Cardiac muscle cell (in vitro differentiated cells and primary cell): Measurements from ENCODE around the gene NUP107. TPM values are rescaled to one million over a fixed set of nuclear protein-coding genes. Genes with fewer than 3 reads are reported as not detected.

Experiments
- DNase-seq, 2 donors: peaks; one replicate each; pipeline versions ENCODE4 v3.0.0 to v3.0.0-alpha.2; 2010 to 2017; ENCODE audit warnings: low read depth in 1 of 2, low spot score in 1 of 2
- H3K27ac ChIP-seq: fragments of 200-600 bp; sonication (generic); 2 replicates; pipeline ENCODE4 v1.5.1; 2016
- H3K27me3 ChIP-seq: fragments of 200-600 bp; sonication (generic); 2 replicates; pipeline ENCODE4 v1.6.0; 2016; ENCODE audit warnings: control low read depth
- H3K36me3 ChIP-seq: fragments of 200-600 bp; sonication (generic); 2 replicates; pipeline ENCODE4 v1.5.1; 2016; ENCODE audit warnings: control low read depth
- H3K4me1 ChIP-seq: fragments of 200-600 bp; sonication (generic); 2 replicates; pipeline ENCODE4 v1.8.1; 2017; ENCODE audit warnings: low read depth, mild to moderate bottlenecking, mixed run types
- H3K4me3 ChIP-seq: fragments of 200-600 bp; sonication (generic); 2 replicates; pipeline ENCODE4 v1.5.1; 2016; ENCODE audit warnings: mild to moderate bottlenecking
- H3K9me3 ChIP-seq: fragments of 200-600 bp; sonication (generic); 2 replicates; pipeline ENCODE4 v1.5.1; 2017; ENCODE audit warnings: low read depth, mild to moderate bottlenecking, control low read depth
- CTCF ChIP-seq: IDR thresholded peaks from 2 replicates; pipeline ENCODE4 v1.5.1; 2012; ENCODE audit warnings: low read depth, mild to moderate bottlenecking, low read length
- polyA plus RNA-seq: library from polyadenylated mRNA; unstranded; fragments of >200 nt; fragmentation: Nextera tagmentation; extraction: Ambion mirVana; gene quantifications from 2 replicates; pipeline ENCODE4 v1.2.1, GENCODE V29; 2016
- total RNA-seq: library from RNA; depleted of rRNA; stranded (reverse); fragments of >200 nt; gene quantifications from 2 replicates; pipeline ENCODE4 v1.2.3, GENCODE V29; 2016

Gene NUP107
- total and polyA plus RNA-seq, 2 experiments from 2014 or later: 33.4 to 53.9 TPM

DNA sequence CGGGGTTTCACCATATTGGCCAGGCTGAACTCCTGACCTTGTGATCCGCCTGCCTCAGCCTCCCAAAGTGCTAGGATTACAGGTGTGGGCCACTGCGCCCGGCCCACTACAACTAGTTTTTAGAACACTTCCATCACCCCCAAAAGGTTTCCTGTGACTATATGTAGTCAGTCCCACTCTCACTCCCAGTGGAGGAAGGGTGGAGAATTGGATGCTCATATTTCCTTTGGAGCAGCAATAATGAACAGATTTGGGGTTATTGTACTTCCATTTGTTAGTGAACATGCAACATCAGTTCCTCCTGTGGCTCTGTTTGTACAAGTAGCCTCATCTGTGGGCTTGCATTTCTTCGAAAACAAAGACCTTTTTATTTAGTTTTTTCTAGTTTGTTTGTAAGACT, 40.3 kb upstream of the NUP107 start:
- no peak for TF ChIP-seq CTCF
- peaks cover 12% of the 10 kb centered on the region for H3K36me3 ChIP-seq
- H3K27ac ChIP-seq: no peak overlapping the region

DNA sequence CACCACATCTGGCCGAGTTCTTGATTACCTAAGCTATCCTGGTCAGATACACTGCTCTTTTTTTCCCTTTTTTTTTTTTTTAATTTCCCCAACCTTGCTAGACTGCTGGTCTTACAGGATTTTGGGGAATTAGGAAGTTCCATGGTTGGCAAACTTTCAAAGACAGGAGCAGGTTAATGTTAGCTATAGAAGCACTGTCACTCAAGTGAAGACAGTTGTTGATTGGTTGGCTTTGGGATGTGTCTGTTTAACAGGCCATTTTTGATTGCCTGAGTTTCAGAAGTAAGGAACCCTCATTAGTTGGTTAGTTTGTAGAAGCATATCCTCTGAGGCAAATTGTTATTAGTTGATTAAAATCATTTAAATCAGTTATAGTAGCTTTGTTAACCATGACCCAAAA, 39.3 kb upstream of the NUP107 start:
- no peak overlapping the region for H3K27ac ChIP-seq
- H3K27me3 ChIP-seq: no peaks in the 10 kb centered on the region
- no peak for DNase-seq
- no peaks in the 10 kb centered on the region for H3K9me3 ChIP-seq
- peaks cover 19% of the 10 kb centered on the region for H3K36me3 ChIP-seq
- no peaks in the 10 kb centered on the region for H3K4me1 ChIP-seq
- H3K4me3 ChIP-seq: no peak overlapping the region
- TF ChIP-seq CTCF: no peak

More for the DNA sequence above, 40.3 kb upstream of the NUP107 start:
- Histone ChIP-seq H3K4me3 (no peak overlapping the region), H3K4me1 (no peaks in the 10 kb centered on the region), H3K9me3 (no peaks in the 10 kb centered on the region), H3K27me3 (no peaks in the 10 kb centered on the region)
- DNase-seq: no peak

GRCh38 chr12:68648179-68648578, 38.6 kb upstream of the NUP107 start:
- Histone ChIP-seq H3K27ac (no peak overlapping the region), H3K27me3 (no peaks in the 10 kb centered on the region), H3K4me3 (no peak overlapping the region), H3K9me3 (no peaks in the 10 kb centered on the region), H3K36me3 (peaks cover 26% of the 10 kb centered on the region), H3K4me1 (no peaks in the 10 kb centered on the region)
- TF ChIP-seq CTCF: no peak
- DNase-seq: no peak

DNA sequence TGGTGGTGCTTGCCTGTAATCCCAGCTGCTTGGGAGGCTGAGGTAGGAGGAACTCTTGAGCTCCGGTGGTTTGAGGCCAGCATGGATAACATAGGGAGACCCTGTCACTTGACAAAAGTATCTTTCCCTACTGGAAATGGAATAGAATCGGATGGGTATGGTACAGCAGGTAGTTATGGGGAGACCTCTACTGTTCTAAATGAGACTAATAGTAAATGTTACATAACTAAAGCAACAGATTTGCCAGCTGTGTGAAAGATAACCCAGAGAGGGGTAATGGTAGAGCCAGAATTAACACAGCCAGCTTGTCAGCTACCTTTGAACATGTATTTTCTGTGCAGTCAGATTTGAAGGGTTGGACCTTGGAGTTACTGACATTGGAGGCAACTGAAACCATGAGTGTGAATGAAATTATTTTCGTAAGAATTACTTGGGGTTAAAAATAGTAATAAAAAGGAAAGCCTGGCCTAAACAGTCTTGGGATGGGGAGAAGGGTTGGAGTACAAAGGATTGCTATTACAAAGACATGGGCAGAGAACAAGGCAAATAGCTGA, 21.7 kb upstream of the NUP107 start:
- H3K9me3 ChIP-seq: no peaks in the 10 kb centered on the region
- peaks cover 8% of the 10 kb centered on the region for H3K36me3 ChIP-seq
- no peaks in the 10 kb centered on the region for H3K27me3 ChIP-seq
- no peak for DNase-seq
- H3K27ac ChIP-seq: no peak overlapping the region
- TF ChIP-seq CTCF: no peak
- H3K4me1 ChIP-seq: no peaks in the 10 kb centered on the region
- H3K4me3 ChIP-seq: no peak overlapping the region

DNA sequence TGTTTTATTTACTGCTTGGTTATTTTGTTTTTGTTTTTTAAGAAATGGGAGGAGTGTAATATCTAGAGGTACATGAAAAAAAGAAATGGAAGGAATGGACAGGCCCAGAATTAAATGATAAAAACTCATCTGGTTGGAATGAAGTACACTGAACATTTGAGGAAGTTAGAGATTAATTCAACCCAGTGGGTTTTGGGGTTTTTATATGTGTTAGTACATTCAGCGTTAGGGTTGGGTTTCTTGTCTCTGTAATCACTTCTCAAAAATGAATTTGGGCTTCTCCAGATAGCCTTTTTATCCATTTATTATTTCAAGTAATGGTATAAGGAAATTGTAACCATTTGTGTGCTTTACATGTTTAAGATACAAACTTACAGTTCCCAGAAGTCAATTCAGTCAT, 19.5 kb upstream of the NUP107 start:
- no peaks in the 10 kb centered on the region for H3K9me3 ChIP-seq
- H3K4me3 ChIP-seq: no peak overlapping the region
- peaks cover 2% of the 10 kb centered on the region for H3K36me3 ChIP-seq
- H3K4me1 ChIP-seq: no peaks in the 10 kb centered on the region
- H3K27ac ChIP-seq: no peak overlapping the region
- no peaks in the 10 kb centered on the region for H3K27me3 ChIP-seq
- no peak for DNase-seq
- TF ChIP-seq CTCF: no peak

DNA sequence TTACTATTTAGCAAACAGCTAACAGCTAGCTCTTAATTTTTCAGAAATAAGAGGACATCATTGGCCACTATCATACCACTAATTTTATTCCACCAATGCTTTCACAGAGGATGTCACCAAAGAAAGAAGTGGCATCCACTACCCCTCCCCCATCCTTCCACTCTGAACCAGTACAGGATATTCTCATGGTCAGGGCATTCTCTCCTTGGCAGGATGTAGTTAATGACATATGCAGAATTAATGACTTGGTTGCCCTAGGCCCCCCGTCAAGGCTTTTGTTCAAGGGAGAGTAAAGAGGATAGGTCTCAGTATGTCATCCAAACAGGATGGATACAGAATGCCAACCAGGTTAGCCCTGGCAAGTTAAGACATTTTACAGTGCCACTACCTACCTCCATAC, 18.9 kb upstream of the NUP107 start:
- Histone ChIP-seq H3K36me3 (peaks cover 2% of the 10 kb centered on the region), H3K4me3 (no peak overlapping the region), H3K27me3 (no peaks in the 10 kb centered on the region), H3K27ac (no peak overlapping the region), H3K4me1 (no peaks in the 10 kb centered on the region), H3K9me3 (no peaks in the 10 kb centered on the region)
- TF ChIP-seq CTCF: no peak
- DNase-seq: no peak
